T-helper 1 cell (primary cell): ENCODE measurements around the gene TOGARAM1.

Experiments
- DNase-seq, 5 donors: peaks; one replicate each; pipeline ENCODE4 v3.0.0-alpha.2; 2012 to 2020
- total RNA-seq, 4 donors: gene quantifications; one replicate each; lab custom pipeline; 2026; lab: John Stamatoyannopoulos, UW

Gene TOGARAM1
- 39.4 to 50.0 (median 44.8) reads per million in 4 donors for total RNA-seq

DNA sequence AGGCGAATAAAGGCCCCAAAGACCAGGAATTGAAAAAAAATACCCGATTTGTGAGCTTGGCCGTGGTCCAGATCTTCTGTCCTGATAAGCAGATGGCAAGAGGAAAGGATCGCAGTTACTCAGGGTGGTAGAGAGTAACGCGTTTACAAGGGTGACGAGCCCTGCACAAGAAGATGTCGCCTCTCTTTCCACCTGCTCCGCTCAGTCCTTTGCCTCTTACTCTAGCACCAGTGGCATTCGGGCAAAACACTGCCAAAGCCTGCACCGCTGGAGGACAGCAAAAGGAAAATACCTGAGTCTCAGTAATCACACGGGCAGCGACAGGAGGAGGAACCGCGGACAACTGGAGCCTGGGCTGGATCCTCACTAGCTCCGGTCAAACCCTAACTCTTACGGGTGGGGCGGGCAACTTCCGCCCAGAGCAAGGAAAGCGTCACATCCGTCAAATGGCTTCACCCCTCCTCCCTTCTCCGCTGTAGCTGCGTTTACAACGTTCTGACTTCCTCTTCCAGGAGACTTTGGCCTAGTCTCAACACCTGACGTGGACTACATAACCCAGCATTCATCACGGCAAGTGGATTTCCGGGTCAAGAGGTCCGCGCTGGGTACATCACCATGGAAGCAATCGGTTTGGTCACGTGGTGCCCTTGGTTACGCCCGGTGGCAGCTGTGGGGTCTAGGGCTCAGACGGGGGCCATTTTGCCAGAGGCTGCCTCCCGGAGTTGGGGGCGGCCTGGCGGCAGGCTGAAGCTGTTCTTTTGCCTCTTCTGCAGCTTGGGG, at the start of gene TOGARAM1, which contains the start of gene KLHL28:
TOGARAM1 (plus strand) TSS at position 637 of the 780 bp plus-strand sequence. CDS start 232 bp downstream, outside the sequence.
KLHL28 (minus strand) TSS at position 394 of the 780 bp plus-strand sequence. CDS start 16,019 bp downstream, outside the sequence.
- peak; percentile 86 to 99 (median 96) for DNase-seq

DNA sequence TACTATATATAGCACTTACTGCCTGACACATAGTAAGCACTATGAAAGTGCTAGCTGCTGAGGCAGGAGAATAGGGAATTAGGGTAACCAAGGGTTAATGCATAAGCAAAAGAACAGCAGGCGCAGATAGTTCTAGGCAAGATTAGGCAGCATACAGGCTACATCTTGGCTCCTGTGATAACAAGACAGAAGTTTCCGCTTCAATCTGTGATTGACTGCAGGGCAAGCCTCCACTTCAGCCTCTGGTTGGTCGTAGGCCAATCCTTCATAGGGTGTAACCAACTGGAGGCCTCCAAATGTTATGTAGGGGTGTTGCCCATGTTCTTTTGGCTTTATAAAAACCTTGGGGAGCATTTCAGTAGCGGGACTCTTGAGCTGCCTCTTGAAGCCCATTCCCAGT, 47.1 kb upstream of the TOGARAM1 start:
- DNase-seq: no peak

DNA sequence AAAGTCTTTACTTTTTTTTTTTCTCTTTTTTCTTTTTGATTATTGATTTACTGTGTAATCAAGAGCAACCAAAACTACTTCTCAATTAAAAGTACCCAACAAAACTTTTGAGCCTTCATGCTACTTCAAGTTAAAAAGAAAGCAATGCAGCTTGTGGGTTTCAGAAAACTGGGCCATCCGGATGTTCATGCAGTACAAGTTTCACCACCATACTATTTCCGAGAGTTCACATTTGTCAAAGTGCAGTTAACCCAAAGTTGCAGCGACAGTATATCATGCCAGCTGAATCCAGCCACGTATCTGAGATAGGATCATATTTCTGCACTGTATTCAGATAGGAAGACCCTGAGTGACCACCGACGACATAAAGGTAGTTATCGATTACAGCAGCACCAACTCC, 33.2 kb upstream of the TOGARAM1 start:
- no peak for DNase-seq

- no peak for DNase-seq
These were observed 26.8 kb upstream of the TOGARAM1 start for GRCh38 chr14:44935155-44935554.

- no peak for DNase-seq
These were observed 24.4 kb upstream of the TOGARAM1 start for GRCh38 chr14:44937547-44937946.

DNA sequence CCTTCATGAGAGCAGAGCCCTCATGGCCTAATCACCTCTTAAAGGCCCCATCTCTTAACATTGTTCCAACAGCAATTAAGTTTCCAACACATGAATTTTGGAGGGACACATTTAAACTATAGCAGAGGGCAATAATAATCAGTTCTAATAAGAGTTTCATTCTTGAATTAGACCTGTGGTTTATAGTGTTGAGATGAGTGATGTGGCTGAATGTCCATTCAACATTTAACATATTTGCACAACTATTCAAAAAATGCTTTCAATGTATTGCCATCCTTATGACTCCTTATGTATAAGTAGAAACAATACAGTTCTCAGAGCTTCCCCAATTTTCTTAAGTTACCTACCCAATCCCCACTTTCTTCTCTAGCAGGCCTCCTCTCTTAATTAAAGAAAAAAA, 21.8 kb upstream of the TOGARAM1 start:
- no peak for DNase-seq

GRCh38 chr14:44940944-44941343, 21.0 kb upstream of the TOGARAM1 start:
- no peak for DNase-seq

GRCh38 chr14:44941591-44941990, 20.4 kb upstream of the TOGARAM1 start:
- DNase-seq: no peak

GRCh38 chr14:44942436-44942835, 19.6 kb upstream of the TOGARAM1 start:
- DNase-seq: no peak

DNA sequence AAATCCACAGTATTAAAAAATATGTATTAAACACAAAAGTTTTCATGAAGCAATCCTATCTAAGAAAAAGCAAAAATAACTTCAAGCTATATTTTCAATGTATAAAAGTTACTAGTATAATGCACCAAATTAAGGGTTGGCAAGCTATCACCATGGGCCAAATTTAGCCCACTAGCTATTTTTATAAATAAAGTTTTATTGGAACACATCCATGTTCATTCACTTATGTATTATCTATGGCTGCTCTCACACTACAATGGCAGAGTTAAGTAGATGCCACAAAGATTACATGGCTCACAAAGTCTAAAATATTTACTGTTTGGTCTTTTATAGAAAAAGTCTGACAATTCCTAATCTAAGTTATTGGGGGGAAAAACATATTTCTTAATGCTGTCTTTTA, 17.9 kb upstream of the TOGARAM1 start:
- DNase-seq: no peak

DNA sequence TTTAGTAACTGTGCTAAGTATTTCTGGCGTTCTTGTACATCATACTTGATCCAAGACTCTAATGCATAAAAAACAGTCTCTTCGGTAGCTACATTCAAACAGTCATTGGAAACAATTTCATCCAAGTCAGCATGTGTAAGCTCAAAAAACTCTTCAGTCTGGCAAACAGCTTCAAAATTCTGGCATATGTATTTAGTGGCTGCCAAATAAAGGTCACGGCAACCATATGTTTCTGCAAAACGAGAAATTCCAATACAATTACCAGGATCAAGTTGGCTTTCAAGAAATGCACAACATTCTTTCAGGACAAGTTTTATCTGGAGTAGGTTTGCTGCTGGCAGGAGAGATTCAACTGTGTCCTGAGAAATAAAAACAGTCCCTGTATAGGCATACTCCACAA, 16.7 kb upstream of the TOGARAM1 start:
- DNase-seq: no peak

DNA sequence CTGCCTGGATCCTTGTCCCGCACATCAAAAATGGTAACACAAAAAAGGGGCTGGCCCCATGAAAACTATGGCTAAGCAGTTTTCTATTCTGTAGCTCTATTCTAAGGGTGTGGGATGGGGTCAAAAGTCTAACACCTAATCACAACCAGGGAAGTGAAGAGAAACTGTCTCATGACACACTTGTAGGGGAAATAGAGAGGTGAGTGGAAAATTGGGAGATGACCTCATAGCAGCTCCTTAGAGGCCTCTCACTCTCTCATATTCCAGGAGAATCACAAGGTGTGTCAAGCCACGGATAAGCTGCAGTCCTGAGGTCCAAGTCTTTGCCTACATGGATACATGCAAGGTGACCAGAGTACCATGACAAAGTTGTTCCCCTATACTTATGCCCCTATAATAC, 10.9 kb upstream of the TOGARAM1 start:
- DNase-seq: no peak

- DNase-seq: no peak
These were observed 9.4 kb upstream of the TOGARAM1 start for GRCh38 chr14:44952391-44953110.

GRCh38 chr14:44954750-44955149, 7.2 kb upstream of the TOGARAM1 start:
- no peak for DNase-seq

DNA sequence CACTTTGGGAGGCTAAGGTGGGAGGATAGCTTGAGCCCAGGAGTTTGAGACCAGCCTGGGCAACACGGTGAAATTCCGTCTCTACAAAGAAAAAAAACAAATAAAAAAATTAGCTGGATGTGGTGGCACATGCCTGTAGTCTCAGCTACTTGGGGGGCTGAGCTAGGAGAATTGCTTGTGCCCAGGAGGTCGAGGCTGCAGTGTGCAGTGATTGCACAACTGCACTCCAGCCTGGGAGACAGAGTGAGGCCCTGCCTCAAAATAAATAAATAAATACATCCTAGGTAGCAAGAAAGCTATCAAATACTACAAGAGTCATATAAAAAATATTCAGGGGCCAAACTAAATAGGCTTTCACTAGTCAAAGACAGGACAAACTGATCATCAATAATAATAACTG, 6.5 kb upstream of the TOGARAM1 start:
- DNase-seq: no peak

GRCh38 chr14:44956866-44957265, 5.1 kb upstream of the TOGARAM1 start:
- no peak for DNase-seq

GRCh38 chr14:44959538-44959937, 2.5 kb upstream of the TOGARAM1 start:
- no peak for DNase-seq

GRCh38 chr14:44960146-44960545, 1.8 kb upstream of the TOGARAM1 start:
- no peak for DNase-seq

GRCh38 chr14:44960646-44961045, 1.3 kb upstream of the TOGARAM1 start:
- DNase-seq: no peak

GRCh38 chr14:44961151-44961553, 838 bp upstream of the TOGARAM1 start:
- peak; percentile 23 to 60 (median 52) for DNase-seq

- DNase-seq: peak in 1 of 5 donors; percentile 23
These were observed 499 bp downstream of the TOGARAM1 start for GRCh38 chr14:44962334-44963043.

- DNase-seq: no peak
These were observed 1.1 kb downstream of the TOGARAM1 start for GRCh38 chr14:44963044-44963528.

GRCh38 chr14:44963775-44964380, 1.9 kb downstream of the TOGARAM1 start:
- DNase-seq: no peak
